Memory B cell (primary cell): ENCODE measurements around the gene DOK6.

ENCODE experiments used
- ATAC-seq: fragments of 150-1000 bp; cut with Tn5 transposase; 2 replicates; pipeline ENCODE4 v1.10.0; 2021; ENCODE audit warnings: low read depth, mild to moderate bottlenecking, moderate library complexity
- DNase-seq, 2 donors: peaks; one replicate each; pipeline ENCODE4 v3.0.0; 2022; ENCODE audit warnings: low spot score in 2 of 2
- H3K27ac Mint-ChIP-seq: one replicate; pipeline ENCODE4 v1.8.0; 2022; ENCODE audit warnings: mild to moderate bottlenecking, moderate library complexity, mixed read lengths
- H3K27me3 Mint-ChIP-seq: one replicate; pipeline ENCODE4 v1.8.0; 2022; ENCODE audit warnings: mixed read lengths
- H3K36me3 Mint-ChIP-seq: one replicate; pipeline ENCODE4 v1.8.0; 2022; ENCODE audit warnings: mild to moderate bottlenecking, mixed read lengths
- H3K4me1 Mint-ChIP-seq: one replicate; pipeline ENCODE4 v1.8.0; 2022; ENCODE audit warnings: mixed read lengths
- H3K4me3 Mint-ChIP-seq: one replicate; pipeline ENCODE4 v1.8.0; 2022; ENCODE audit warnings: mild to moderate bottlenecking, moderate library complexity, mixed read lengths
- H3K9me3 Mint-ChIP-seq: one replicate; pipeline ENCODE4 v1.8.0; 2022; ENCODE audit warnings: mixed read lengths

Gene DOK6

DNA sequence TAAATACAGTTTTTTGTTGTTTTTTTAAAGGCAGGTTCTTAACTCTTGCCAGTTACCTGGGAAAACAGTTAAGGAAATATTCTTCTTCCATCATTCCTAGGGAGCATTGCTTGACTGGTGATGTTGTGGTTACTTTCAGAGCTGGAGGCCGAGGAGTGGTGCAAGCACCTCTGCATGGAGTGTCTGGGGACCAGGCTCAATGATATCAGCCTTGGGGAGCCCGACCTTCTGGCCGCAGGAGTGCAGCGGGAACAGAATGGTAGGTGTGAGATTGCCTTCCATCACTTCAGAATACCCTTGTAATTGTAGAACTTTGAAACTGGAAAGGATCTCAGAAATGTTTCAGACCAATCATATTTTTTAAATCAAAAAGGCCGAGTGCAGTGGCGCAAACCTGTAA is 276.9 kb downstream of the DOK6 start:
- Mint-ChIP-seq H3K4me3 (no peak overlapping the region), H3K9me3 (no peaks in the 10 kb centered on the region), H3K4me1 (no peaks in the 10 kb centered on the region), H3K36me3 (no peaks in the 10 kb centered on the region), H3K27me3 (peaks cover 3% of the 10 kb centered on the region), H3K27ac (no peak overlapping the region)
- ATAC-seq: no peak
- no peak for DNase-seq

DNA sequence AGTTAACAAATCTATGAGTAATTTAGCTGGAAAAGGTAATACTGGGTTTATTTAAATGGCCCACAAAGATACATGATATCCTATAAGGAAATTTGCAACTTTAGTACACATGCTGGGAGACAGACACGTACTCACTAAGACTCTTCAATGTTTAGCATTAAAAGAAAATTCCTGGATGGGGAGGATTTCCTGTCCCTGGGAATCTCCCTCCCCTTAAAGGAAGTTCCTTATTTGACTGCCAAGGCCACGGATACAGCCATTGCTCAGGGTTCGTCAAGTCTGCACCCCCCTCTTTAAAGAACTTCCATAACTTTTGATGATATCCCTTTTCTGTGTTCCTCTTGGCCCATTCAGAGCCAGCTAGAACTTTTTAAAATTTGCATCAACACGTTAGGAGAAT is 279.4 kb downstream of the DOK6 start:
- DNase-seq (no peak), ATAC-seq (no peak)
- peaks cover 1% of the 10 kb centered on the region for H3K27me3 Mint-ChIP-seq
- no peak overlapping the region for H3K4me3 Mint-ChIP-seq
- no peak overlapping the region for H3K27ac Mint-ChIP-seq
- no peaks in the 10 kb centered on the region for H3K4me1 Mint-ChIP-seq
- H3K36me3 Mint-ChIP-seq: no peaks in the 10 kb centered on the region
- H3K9me3 Mint-ChIP-seq: no peaks in the 10 kb centered on the region

DNA sequence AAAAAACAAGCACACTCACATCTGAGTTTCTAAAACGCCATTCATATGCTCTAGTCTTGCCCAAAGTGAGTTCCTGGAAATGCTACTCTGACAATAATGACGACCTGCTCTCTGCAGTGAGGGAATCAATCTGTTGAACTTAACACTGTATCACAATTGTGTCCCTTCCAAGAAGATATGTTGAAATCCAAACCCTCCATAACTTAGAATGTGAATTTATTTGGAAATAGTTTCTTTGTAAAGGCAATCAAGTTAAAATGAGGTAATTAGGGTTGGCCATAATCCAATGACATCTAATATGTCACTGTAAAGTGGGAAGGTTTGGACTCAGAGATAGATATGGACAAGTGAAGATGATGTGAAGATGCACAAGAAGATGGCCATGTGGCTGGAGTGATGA is 282.5 kb downstream of the DOK6 start:
- ATAC-seq (no peak), DNase-seq (no peak)
- no peaks in the 10 kb centered on the region for H3K9me3 Mint-ChIP-seq
- H3K36me3 Mint-ChIP-seq: no peaks in the 10 kb centered on the region
- H3K4me3 Mint-ChIP-seq: no peak overlapping the region
- peaks cover 1% of the 10 kb centered on the region for H3K27me3 Mint-ChIP-seq
- H3K4me1 Mint-ChIP-seq: no peaks in the 10 kb centered on the region
- H3K27ac Mint-ChIP-seq: no peak overlapping the region

DNA sequence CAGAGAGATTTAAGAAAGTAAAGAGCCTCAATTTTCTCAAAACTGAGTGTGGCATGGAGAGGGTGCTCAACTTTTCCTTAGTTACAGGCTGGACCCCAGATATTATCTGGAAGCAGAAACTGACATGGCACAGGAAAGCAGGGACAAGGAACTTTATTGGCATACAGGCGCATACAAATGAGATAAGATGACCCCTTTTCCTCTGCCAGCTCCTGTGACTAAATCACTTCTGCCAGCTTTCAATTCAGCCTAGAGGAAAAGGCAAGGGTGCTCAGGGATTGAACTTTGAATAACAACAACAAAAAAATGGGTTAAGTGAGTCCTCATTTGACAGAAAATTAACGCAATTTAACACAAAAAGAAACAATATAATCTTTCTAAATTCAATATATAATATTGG is 284.1 kb downstream of the DOK6 start:
- Mint-ChIP-seq H3K36me3 (no peaks in the 10 kb centered on the region), H3K4me3 (no peak overlapping the region), H3K27ac (no peak overlapping the region), H3K9me3 (no peaks in the 10 kb centered on the region), H3K27me3 (peaks cover 1% of the 10 kb centered on the region), H3K4me1 (no peaks in the 10 kb centered on the region)
- ATAC-seq: no peak
- DNase-seq: no peak

DNA sequence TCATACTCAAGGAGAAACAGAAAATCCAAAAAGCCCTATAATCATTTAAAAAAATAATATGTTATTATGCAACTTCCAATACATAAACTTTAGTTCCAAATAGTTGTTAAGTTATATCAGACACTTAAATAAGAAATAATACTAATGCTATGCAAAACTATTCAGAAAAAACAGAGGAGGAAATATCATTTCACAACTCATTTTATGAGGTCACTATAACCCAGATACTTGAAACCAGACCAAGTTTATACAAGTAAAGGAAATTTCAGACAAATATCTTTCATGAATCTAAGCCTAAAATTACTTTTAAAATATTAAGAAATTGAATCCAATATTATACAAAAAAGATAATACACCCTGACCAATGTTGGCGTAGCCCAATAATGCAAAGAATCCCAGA is 286.2 kb downstream of the DOK6 start:
- H3K4me3 Mint-ChIP-seq: no peak overlapping the region
- H3K36me3 Mint-ChIP-seq: no peaks in the 10 kb centered on the region
- peaks cover 1% of the 10 kb centered on the region for H3K27me3 Mint-ChIP-seq
- H3K4me1 Mint-ChIP-seq: no peaks in the 10 kb centered on the region
- no peak for ATAC-seq
- H3K27ac Mint-ChIP-seq: no peak overlapping the region
- DNase-seq: no peak
- no peaks in the 10 kb centered on the region for H3K9me3 Mint-ChIP-seq

DNA sequence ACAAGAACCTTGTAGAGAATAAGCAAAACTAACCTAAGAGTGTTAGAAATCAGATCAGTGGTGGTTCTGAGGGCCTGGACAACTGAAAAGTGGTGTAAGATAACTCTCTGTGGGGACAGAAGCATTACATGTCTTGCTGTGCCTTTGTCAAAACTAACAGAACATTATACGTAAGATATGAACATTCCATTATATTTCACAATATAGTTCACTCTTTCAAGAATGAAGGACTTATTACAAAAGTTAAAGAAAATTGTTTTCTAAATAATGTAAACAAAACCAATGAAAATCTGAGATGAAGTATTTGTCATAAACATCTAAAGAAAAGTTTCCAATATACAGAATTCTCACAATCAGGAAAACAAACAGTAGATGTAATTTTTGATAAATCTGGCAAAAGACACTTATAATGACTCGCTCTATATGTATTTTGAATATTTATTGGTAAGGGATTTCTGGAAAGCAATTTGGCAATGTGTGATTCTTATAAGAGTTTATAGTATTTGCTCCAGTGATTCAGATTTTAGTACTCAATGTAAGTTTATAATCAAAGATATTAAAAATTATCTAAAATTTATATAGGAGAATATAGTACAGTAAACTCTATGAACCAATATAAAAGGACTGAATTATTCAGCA is 288.6 kb downstream of the DOK6 start:
- H3K9me3 Mint-ChIP-seq: peaks cover 2% of the 10 kb centered on the region
- no peak for ATAC-seq
- no peak overlapping the region for H3K27ac Mint-ChIP-seq
- peaks cover 1% of the 10 kb centered on the region for H3K27me3 Mint-ChIP-seq
- no peaks in the 10 kb centered on the region for H3K36me3 Mint-ChIP-seq
- no peak overlapping the region for H3K4me3 Mint-ChIP-seq
- DNase-seq: no peak
- H3K4me1 Mint-ChIP-seq: no peaks in the 10 kb centered on the region

DNA sequence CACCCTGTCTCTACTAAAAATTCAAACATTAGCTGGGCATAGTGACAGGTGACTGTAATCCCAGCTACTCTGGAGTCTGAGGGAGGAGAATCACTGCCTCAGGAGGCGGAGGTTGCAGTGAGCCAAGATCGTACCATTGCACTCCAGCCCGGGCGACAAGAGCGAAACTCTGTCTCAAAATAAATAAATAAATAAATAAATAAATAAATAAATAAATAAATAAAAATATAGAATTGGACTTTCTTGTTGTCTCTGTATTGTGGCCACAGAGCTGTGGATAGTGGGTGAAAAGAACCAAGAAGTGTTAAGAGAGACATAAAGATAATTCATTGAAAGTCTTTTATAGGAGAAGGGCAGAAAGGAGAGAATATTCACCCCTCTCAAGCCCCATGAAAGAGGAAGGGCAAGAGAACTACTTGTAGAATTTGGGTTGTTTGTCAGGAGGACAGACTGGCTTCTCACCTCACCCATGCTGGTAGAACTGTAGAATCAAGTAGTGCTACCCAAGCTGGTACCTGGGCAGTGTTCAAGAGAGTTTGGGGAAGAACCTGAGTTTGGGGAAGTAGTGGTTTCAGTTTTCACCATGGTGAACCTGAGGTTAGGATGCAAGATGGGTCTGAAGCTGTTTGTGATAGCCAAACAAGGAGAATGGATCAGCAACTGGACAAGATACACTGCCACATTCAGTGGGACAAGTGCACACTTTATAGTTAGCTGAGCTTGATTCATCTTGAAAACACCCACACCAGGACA is 290.5 kb downstream of the DOK6 start:
- Mint-ChIP-seq H3K27me3 (no peaks in the 10 kb centered on the region), H3K27ac (no peak overlapping the region), H3K4me3 (no peak overlapping the region), H3K36me3 (no peaks in the 10 kb centered on the region), H3K9me3 (peaks cover 2% of the 10 kb centered on the region), H3K4me1 (no peaks in the 10 kb centered on the region)
- ATAC-seq (peak; percentile 22), DNase-seq (no peak)

DNA sequence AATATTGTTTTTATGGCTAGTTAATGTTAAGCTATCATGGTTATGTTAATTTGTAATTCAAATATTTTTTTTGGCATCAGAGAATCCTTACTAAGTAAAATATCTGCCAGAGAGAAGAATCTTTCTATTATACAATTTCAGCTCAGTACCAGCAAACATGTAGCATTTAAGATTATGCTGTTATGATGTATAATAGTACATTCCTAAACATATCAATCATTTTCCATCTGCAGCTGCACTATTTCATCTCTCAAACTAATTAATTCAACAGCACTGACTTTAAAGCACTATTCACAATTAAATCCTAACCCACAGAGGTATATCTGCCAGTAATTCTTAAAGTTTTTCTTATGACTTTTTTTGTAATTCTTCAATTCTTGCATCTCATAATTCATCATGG is 296.4 kb downstream of the DOK6 start:
- Mint-ChIP-seq H3K4me1 (no peaks in the 10 kb centered on the region), H3K36me3 (no peaks in the 10 kb centered on the region)

DNA sequence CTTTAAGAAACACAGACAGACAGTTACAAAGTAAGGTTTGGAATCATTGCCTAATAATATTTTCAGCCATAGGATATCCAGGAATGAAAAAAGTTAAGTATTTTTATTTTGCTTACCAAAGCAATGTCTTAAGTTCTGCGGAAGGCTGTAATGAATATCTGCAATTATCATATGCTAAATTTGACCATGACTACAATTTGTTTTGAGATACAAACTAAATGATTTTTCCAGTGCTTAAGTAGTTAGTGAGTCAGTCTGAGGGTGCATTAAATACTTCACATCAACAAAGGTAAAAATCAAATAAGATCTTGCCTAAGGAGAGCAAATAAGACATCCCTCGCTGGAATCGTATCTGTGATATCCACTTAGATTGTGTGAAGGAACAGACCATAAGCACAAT is 297.0 kb downstream of the DOK6 start:
- Mint-ChIP-seq H3K27ac (no peak overlapping the region), H3K27me3 (peaks cover 2% of the 10 kb centered on the region), H3K4me1 (no peaks in the 10 kb centered on the region)

More for the DNA sequence above, 296.4 kb downstream of the DOK6 start:
- H3K4me3 Mint-ChIP-seq: no peak overlapping the region
- H3K9me3 Mint-ChIP-seq: peaks cover 2% of the 10 kb centered on the region
- no peak overlapping the region for H3K27ac Mint-ChIP-seq
- ATAC-seq: no peak
- peaks cover 2% of the 10 kb centered on the region for H3K27me3 Mint-ChIP-seq
- no peak for DNase-seq

DNA sequence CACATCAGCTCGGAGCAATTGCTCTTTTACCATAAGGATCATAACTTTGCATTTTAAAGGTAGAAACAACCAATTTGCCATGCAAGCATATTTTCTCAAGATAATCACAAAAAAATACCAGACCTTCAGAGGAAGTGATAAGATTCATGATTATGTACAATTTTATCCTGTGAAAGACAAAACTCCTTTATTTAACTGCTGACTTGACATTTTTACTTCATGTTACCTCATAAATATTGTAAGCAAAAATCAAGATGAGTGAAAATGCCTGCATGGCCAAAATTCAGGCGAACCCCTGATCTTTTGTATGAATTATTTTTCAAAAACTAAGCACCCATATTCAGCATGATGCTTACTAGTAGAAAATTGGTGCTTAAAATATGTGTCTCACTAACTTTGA is 300.6 kb downstream of the DOK6 start:
- DNase-seq (no peak), ATAC-seq (no peak)
- H3K27me3 Mint-ChIP-seq: peaks cover 2% of the 10 kb centered on the region
- no peak overlapping the region for H3K27ac Mint-ChIP-seq
- H3K4me3 Mint-ChIP-seq: no peak overlapping the region
- no peaks in the 10 kb centered on the region for H3K9me3 Mint-ChIP-seq
- no peaks in the 10 kb centered on the region for H3K4me1 Mint-ChIP-seq
- H3K36me3 Mint-ChIP-seq: no peaks in the 10 kb centered on the region

More for the DNA sequence above, 297.0 kb downstream of the DOK6 start:
- no peak for DNase-seq
- ATAC-seq: no peak
- peaks cover 2% of the 10 kb centered on the region for H3K9me3 Mint-ChIP-seq
- H3K4me3 Mint-ChIP-seq: no peak overlapping the region
- no peaks in the 10 kb centered on the region for H3K36me3 Mint-ChIP-seq

DNA sequence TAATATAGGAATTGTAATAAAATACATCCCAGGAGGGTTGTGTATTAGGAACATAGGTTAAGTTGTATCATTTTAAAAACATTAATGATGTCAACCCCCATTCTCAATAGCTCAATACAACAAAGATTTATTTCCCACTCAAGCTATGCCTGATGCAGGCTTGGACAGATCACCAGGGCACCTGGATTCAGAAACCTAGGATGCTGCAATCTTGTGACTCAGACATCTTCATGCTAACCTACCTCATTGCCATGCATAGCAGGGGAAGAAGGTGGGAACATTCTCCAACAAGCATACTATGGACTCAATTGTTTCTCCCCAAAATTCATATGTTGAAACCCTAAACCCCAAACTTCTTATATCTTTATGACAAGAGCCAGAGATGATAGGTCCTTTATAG is 302.8 kb downstream of the DOK6 start:
- no peak overlapping the region for H3K27ac Mint-ChIP-seq
- no peaks in the 10 kb centered on the region for H3K9me3 Mint-ChIP-seq
- no peaks in the 10 kb centered on the region for H3K27me3 Mint-ChIP-seq
- H3K36me3 Mint-ChIP-seq: no peaks in the 10 kb centered on the region
- no peak overlapping the region for H3K4me3 Mint-ChIP-seq
- ATAC-seq: no peak
- no peak for DNase-seq
- H3K4me1 Mint-ChIP-seq: no peaks in the 10 kb centered on the region

DNA sequence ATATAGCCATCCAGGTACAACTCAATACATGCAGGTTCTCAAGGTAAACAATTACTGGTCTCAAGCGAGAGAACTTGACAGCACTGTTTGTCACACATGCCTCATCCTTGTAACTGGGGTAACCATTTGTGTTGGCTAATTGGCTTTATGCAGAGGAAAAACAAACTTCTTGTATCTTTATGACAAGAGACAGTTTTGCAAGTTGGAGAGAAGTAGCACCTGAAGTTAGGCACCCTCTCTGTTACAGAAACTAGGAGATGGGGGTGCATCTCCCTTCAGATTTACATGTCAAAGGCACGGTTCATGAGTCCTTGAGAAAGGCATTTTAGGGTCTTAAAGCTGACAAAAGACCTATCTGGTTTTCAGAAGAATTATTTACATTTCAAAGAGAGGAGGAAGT is 305.3 kb downstream of the DOK6 start:
- Mint-ChIP-seq H3K36me3 (no peaks in the 10 kb centered on the region), H3K9me3 (no peaks in the 10 kb centered on the region)

DNA sequence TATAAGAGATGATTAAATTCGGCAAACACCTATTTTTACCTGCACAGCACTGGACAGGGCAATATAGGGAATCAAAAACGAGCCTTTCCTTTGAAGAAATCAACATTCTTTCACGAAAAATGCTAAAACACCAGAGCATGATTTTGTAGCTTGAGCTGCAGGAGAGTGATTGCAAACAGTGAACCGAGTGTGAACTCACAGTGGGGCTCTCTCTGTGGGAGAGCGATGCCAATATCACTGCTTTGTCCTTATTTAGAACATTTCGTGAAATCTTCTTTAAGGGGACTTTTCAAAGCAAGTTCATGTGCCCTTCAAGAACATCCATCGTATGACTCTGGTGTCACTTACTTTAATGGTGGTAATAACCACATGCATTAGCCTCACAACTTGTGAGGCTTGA is 308.2 kb downstream of the DOK6 start:
- DNase-seq (no peak), ATAC-seq (no peak)
- Mint-ChIP-seq H3K9me3 (no peaks in the 10 kb centered on the region), H3K27me3 (no peaks in the 10 kb centered on the region), H3K4me3 (no peak overlapping the region), H3K4me1 (no peaks in the 10 kb centered on the region), H3K27ac (no peak overlapping the region), H3K36me3 (no peaks in the 10 kb centered on the region)

More for the DNA sequence above, 305.3 kb downstream of the DOK6 start:
- no peak overlapping the region for H3K27ac Mint-ChIP-seq
- no peaks in the 10 kb centered on the region for H3K27me3 Mint-ChIP-seq
- no peak overlapping the region for H3K4me3 Mint-ChIP-seq
- no peak for DNase-seq
- no peaks in the 10 kb centered on the region for H3K4me1 Mint-ChIP-seq
- no peak for ATAC-seq

DNA sequence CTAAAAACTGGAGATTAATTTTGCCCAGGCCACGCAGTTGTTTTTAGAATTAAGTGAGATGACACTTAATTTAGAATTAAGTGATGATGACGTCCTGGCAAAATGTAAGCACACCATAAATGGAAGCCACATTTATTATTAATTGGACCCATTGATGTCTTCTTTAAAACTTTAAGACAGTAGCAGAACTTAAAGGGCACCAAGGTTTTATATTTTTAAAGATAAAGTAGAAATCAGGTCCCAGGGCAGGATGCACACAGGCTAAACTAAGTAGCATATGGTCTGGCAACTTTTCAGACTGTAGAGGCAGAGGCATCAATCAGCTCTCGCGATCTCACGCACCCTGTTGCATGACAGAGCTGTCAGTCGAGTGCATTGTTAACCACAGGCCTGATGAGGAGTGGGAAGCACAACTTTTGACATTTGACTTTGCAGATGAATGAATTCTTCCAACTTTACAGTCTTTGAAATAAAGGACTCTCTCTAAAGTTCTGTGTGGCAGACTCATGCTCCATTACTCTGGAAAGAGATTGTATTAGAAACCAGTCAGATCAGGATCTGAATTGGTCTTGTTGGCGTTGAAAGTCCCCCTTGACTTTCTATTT is 314.6 kb downstream of the DOK6 start:
- peaks cover 4% of the 10 kb centered on the region for H3K9me3 Mint-ChIP-seq
- no peak for DNase-seq
- H3K27ac Mint-ChIP-seq: no peak overlapping the region
- ATAC-seq: no peak
- no peaks in the 10 kb centered on the region for H3K27me3 Mint-ChIP-seq
- H3K36me3 Mint-ChIP-seq: no peaks in the 10 kb centered on the region
- H3K4me3 Mint-ChIP-seq: no peak overlapping the region
- H3K4me1 Mint-ChIP-seq: no peaks in the 10 kb centered on the region
